ENCODE measurements around the gene INPP5B.

DNA sequence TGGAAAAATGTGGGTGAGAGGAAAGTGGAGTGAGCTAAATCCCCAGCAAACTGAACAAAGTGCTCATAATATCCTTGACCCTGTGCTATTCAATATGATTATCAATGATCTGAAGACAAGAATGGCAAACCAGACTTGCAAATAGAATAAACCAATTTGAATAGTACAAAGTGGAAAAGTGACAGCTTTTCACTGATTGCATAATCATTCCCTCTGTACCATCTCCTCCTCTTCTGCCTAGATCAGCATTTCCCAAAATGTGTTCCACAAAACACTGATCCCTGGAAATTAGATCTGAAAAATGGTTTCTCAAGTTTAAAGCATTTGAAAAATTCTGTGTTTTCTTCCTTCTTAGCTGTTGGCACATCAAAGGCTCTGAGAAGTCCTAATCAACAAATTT, 95.6 kb downstream of the INPP5B start:
- TF ChIP-seq, protein P1, sequence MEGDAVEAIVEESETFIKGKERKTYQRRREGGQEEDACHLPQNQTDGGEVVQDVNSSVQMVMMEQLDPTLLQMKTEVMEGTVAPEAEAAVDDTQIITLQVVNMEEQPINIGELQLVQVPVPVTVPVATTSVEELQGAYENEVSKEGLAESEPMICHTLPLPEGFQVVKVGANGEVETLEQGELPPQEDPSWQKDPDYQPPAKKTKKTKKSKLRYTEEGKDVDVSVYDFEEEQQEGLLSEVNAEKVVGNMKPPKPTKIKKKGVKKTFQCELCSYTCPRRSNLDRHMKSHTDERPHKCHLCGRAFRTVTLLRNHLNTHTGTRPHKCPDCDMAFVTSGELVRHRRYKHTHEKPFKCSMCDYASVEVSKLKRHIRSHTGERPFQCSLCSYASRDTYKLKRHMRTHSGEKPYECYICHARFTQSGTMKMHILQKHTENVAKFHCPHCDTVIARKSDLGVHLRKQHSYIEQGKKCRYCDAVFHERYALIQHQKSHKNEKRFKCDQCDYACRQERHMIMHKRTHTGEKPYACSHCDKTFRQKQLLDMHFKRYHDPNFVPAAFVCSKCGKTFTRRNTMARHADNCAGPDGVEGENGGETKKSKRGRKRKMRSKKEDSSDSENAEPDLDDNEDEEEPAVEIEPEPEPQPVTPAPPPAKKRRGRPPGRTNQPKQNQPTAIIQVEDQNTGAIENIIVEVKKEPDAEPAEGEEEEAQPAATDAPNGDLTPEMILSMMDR (conservative IDR thresholded peaks at IDR 0.05 in 1 of 2, IDR thresholded peaks at IDR 0.05 in 1 of 2; ENCODE audit: low read depth in 1 of 2, low read length in 2 of 2) = no peak
- TF ChIP-seq EZH2 (IDR thresholded peaks at IDR 0.05; ENCODE audit: low read length, missing control alignments) = no peak
